DND-41 (cell line): Measurements from ENCODE around the gene WWTR1.

Source experiments
- CTCF ChIP-seq: IDR thresholded peaks from 2 replicates; pipeline ENCODE4 v1.5.1; 2012; ENCODE audit warnings: borderline replicate concordance, low read length, moderate library complexity, mild to moderate bottlenecking; ENCODE audit not compliant: poor library complexity, severe bottlenecking; ENCODE audit errors: extremely low read depth
- EZH2 ChIP-seq: IDR thresholded peaks from 3 replicates; pipeline ENCODE4 v1.6.1; 2012; ENCODE audit warnings: borderline replicate concordance, low read depth, mild to moderate bottlenecking, moderate library complexity, low read length, inconsistent platforms; ENCODE audit not compliant: severe bottlenecking

- no peak for TF ChIP-seq CTCF
- TF ChIP-seq EZH2, result no peak
These were observed 14.4 kb downstream of the WWTR1 start for GRCh38 chr3:149643482-149643798.
